Adipocyte (in vitro differentiated cells): Measurements from ENCODE around the gene RASIP1.
"Not testable (repeated sequence)": the region's sequence is repeated elsewhere in the genome, so short reads cannot be mapped to it uniquely, and the experiment has no call there.

Experiments
- DNase-seq: peaks from one replicate; pipeline ENCODE4 v3.0.0-alpha.2; 2015; ENCODE audit warnings: low read depth
- H3K27me3 ChIP-seq: replicated peaks from 2 replicates; pipeline ENCODE4 v1.7.0; 2013; ENCODE audit warnings: mild to moderate bottlenecking, low read length, moderate library complexity; ENCODE audit not compliant: control insufficient read depth, insufficient read depth
- H3K36me3 ChIP-seq: 2 replicates; pipeline ENCODE4 v1.7.0; 2013; ENCODE audit warnings: low read length, mild to moderate bottlenecking, moderate library complexity; ENCODE audit not compliant: control insufficient read depth, insufficient read depth, severe bottlenecking
- H3K4me1 ChIP-seq: 2 replicates; pipeline ENCODE4 v1.7.0; 2013; ENCODE audit warnings: mild to moderate bottlenecking, low read length, moderate library complexity; ENCODE audit not compliant: control insufficient read depth, insufficient read depth
- H3K4me3 ChIP-seq: 2 replicates; pipeline ENCODE4 v1.7.0; 2013; ENCODE audit warnings: mild to moderate bottlenecking, low read length, moderate library complexity
- H3K9ac ChIP-seq: 2 replicates; pipeline ENCODE4 v1.7.0; 2013; ENCODE audit warnings: mild to moderate bottlenecking, low read length, moderate library complexity
- H3K9me3 ChIP-seq: 2 replicates; pipeline ENCODE4 v1.7.0; 2013; ENCODE audit warnings: mild to moderate bottlenecking, low read length, moderate library complexity; ENCODE audit not compliant: control insufficient read depth

RASIP1 gene

GRCh38 chr19:48768994-48769713 lies 28.7 kb upstream of the RASIP1 start:
- Histone ChIP-seq H3K36me3 (no peaks in the 10 kb centered on the region), H3K9me3 (no peaks in the 10 kb centered on the region), H3K4me1 (peaks cover 18% of the 10 kb centered on the region), H3K9ac (no peak overlapping the region), H3K27me3 (peaks cover 6% of the 10 kb centered on the region), H3K4me3 (no peak overlapping the region)
- no peak for DNase-seq

GRCh38 chr19:48768171-48768753 lies 27.9 kb upstream of the RASIP1 start:
- H3K27me3 ChIP-seq, DNase-seq, H3K9ac ChIP-seq, H3K4me3 ChIP-seq, H3K9me3 ChIP-seq, H3K36me3 ChIP-seq: not testable (repeated sequence)
- peaks cover 18% of the 10 kb centered on the region for H3K4me1 ChIP-seq

GRCh38 chr19:48765816-48766215 lies 25.4 kb upstream of the RASIP1 start:
- DNase-seq, result not testable (repeated sequence)

GRCh38 chr19:48760504-48761205 lies 20.2 kb upstream of the RASIP1 start:
- no peak overlapping the region for H3K4me3 ChIP-seq
- H3K27me3 ChIP-seq, result peaks cover 38% of the 10 kb centered on the region
- H3K36me3 ChIP-seq, result no peaks in the 10 kb centered on the region
- H3K4me1 ChIP-seq, result no peaks in the 10 kb centered on the region
- H3K9me3 ChIP-seq, result no peaks in the 10 kb centered on the region
- H3K9ac ChIP-seq, result no peak overlapping the region
- DNase-seq, result no peak

More at GRCh38 chr19:48765816-48766215, 25.4 kb upstream of the RASIP1 start:
- peaks cover 29% of the 10 kb centered on the region for H3K27me3 ChIP-seq
- not testable (repeated sequence) for H3K9me3 ChIP-seq, H3K36me3 ChIP-seq, H3K4me3 ChIP-seq, H3K9ac ChIP-seq
- peaks cover 11% of the 10 kb centered on the region for H3K4me1 ChIP-seq

GRCh38 chr19:48757741-48758144 lies 17.3 kb upstream of the RASIP1 start:
- Histone ChIP-seq H3K36me3 (no peaks in the 10 kb centered on the region), H3K4me1 (no peaks in the 10 kb centered on the region), H3K9ac (no peak overlapping the region), H3K9me3 (no peaks in the 10 kb centered on the region), H3K27me3 (peaks cover 28% of the 10 kb centered on the region), H3K4me3 (no peak overlapping the region)
- no peak for DNase-seq

GRCh38 chr19:48757089-48757675 lies 16.8 kb upstream of the RASIP1 start:
- no peaks in the 10 kb centered on the region for H3K36me3 ChIP-seq
- H3K4me3 ChIP-seq, result no peak overlapping the region
- no peak overlapping the region for H3K9ac ChIP-seq
- H3K4me1 ChIP-seq, result no peaks in the 10 kb centered on the region
- no peak for DNase-seq
- peaks cover 27% of the 10 kb centered on the region for H3K27me3 ChIP-seq
- H3K9me3 ChIP-seq, result no peaks in the 10 kb centered on the region

- H3K27me3 ChIP-seq, result peaks cover 27% of the 10 kb centered on the region
- no peak for DNase-seq
These were observed 16.3 kb upstream of the RASIP1 start for GRCh38 chr19:48756686-48757085.

GRCh38 chr19:48756212-48756611 lies 15.8 kb upstream of the RASIP1 start:
- Histone ChIP-seq H3K9me3 (no peaks in the 10 kb centered on the region), H3K36me3 (no peaks in the 10 kb centered on the region), H3K4me1 (no peaks in the 10 kb centered on the region), H3K9ac (no peak overlapping the region), H3K27me3 (peaks cover 26% of the 10 kb centered on the region), H3K4me3 (no peak overlapping the region)
- no peak for DNase-seq

More at GRCh38 chr19:48756686-48757085, 16.3 kb upstream of the RASIP1 start:
- Histone ChIP-seq H3K4me1 (no peaks in the 10 kb centered on the region), H3K36me3 (no peaks in the 10 kb centered on the region), H3K9me3 (no peaks in the 10 kb centered on the region), H3K9ac (no peak overlapping the region), H3K4me3 (no peak overlapping the region)

- Histone ChIP-seq H3K4me1 (no peaks in the 10 kb centered on the region), H3K27me3 (peaks cover 25% of the 10 kb centered on the region), H3K9me3 (no peaks in the 10 kb centered on the region), H3K9ac (no peak overlapping the region), H3K4me3 (no peak overlapping the region), H3K36me3 (no peaks in the 10 kb centered on the region)
- no peak for DNase-seq
These were observed 15.4 kb upstream of the RASIP1 start for GRCh38 chr19:48755787-48756186.

- no peak within 1 kb of the TSS for H3K4me3 ChIP-seq
- no peaks in the 10 kb centered on the region for H3K9me3 ChIP-seq
- H3K36me3 ChIP-seq, result no peaks in the 10 kb centered on the region
- peaks cover 23% of the 10 kb centered on the region for H3K27me3 ChIP-seq
- H3K9ac ChIP-seq, result no peak within 1 kb of the TSS
- H3K4me1 ChIP-seq, result no peaks in the 10 kb centered on the region
- no peak for DNase-seq
These were observed 14.8 kb upstream of the RASIP1 start, which contains the start of gene FGF21 for GRCh38 chr19:48755084-48755641. Gene FGF21, plus strand, starts transcription at chr19:48755524. Its CDS starts 713 bp downstream, at chr19:48756237.
